A673 (cell line): ENCODE data around the gene C19orf47. TPM values are rescaled to one million over a fixed set of nuclear protein-coding genes. Genes with fewer than 3 reads are reported as not detected.
A peak's percentile ranks its signal among the peaks of the same experiment; 100 is the strongest.

Experiments used
- BruUV-seq: library from RNA; stranded (reverse); fragments of 400-500 nt; replicated peaks from 2 replicates; lab custom pipeline; 2021; lab: Mats Ljungman, UMichigan
- CTCF ChIA-PET: fragments of 300-600 bp; sonication (Branson Sonifier 250); formaldehyde crosslinking; loops from one replicate; lab custom pipeline; 2022; ENCODE audit warnings: antibody characterized with exemption; lab: Charles Lee
- POLR2A ChIA-PET: fragments of 300-600 bp; sonication (Branson Sonifier 250); formaldehyde crosslinking; loops from one replicate; lab custom pipeline; 2022; ENCODE audit warnings: antibody characterized with exemption; ENCODE audit not compliant: low non-redundant PET; lab: Charles Lee
- DNase-seq: peaks from one replicate; pipeline ENCODE4 v3.0.0-alpha.2; 2015; ENCODE audit warnings: low spot score
- H3K27ac ChIP-seq: fragments of 200-600 bp; sonication (generic); 2 replicates; pipeline ENCODE4 v1.5.1; 2016; ENCODE audit warnings: mixed run types, low read depth, mild to moderate bottlenecking, mixed read lengths, antibody characterized with exemption, low read length; ENCODE audit not compliant: poor library complexity, severe bottlenecking
- H3K27me3 ChIP-seq: fragments of 200-600 bp; sonication (generic); replicated peaks from 2 replicates; pipeline ENCODE4 v1.6.1; 2017; ENCODE audit warnings: mixed run types, low read depth, mild to moderate bottlenecking, mixed read lengths, antibody characterized with exemption, low read length; ENCODE audit not compliant: insufficient read depth, poor library complexity
- H3K36me3 ChIP-seq: fragments of 200-600 bp; sonication (generic); 2 replicates; pipeline ENCODE4 v1.6.1; 2016; ENCODE audit warnings: mixed run types, mild to moderate bottlenecking, mixed read lengths, antibody characterized with exemption, low read length; ENCODE audit not compliant: insufficient read depth, poor library complexity, severe bottlenecking
- H3K4me1 ChIP-seq: fragments of 200-600 bp; sonication (generic); 2 replicates; pipeline ENCODE4 v1.6.1; 2017; ENCODE audit warnings: mixed run types, mild to moderate bottlenecking, mixed read lengths, antibody characterized with exemption, low read length; ENCODE audit not compliant: insufficient read depth, poor library complexity, severe bottlenecking
- H3K4me3 ChIP-seq: fragments of 200-600 bp; sonication (generic); 2 replicates; pipeline ENCODE4 v1.5.1; 2016; ENCODE audit warnings: low read depth, mixed run types, mild to moderate bottlenecking, mixed read lengths, low read length; ENCODE audit not compliant: poor library complexity, severe bottlenecking
- H3K9me3 ChIP-seq: fragments of 200-600 bp; sonication (generic); 2 replicates; pipeline ENCODE4 v1.6.1; 2016; ENCODE audit warnings: mixed run types, low read depth, mild to moderate bottlenecking, mixed read lengths, antibody characterized with exemption, low read length; ENCODE audit not compliant: poor library complexity, severe bottlenecking
- CTCF ChIP-seq: fragments of 300-800, 200-600 bp; sonication (generic); conservative IDR thresholded peaks from 2 replicates; pipeline ENCODE4 v1.5.1; 2017; ENCODE audit warnings: low read depth, mild to moderate bottlenecking, antibody characterized with exemption, low read length, moderate library complexity, mixed read lengths
- EZH2 ChIP-seq: fragments of 200-600 bp; sonication (generic); IDR thresholded peaks from 2 replicates; pipeline ENCODE4 v1.6.1; 2017; ENCODE audit warnings: borderline replicate concordance, low read depth, mild to moderate bottlenecking, mixed read lengths, antibody characterized with exemption, low read length; ENCODE audit not compliant: poor library complexity, severe bottlenecking
- intact Hi-C: fragments of 100-400 bp; cut with micrococcal nuclease; formaldehyde crosslinking; loops from one replicate; pipeline ENCODE4 v1.10.0; 2022; ENCODE audit not compliant: unreplicated experiment
- total RNA-seq: library from RNA; stranded (reverse); gene quantifications from 2 replicates; pipeline ENCODE4 v1.2.3, GENCODE V29; 2021

Gene C19orf47
- total RNA-seq, 1 experiment from 2014 or later: 26.5 TPM

GRCh38 chr19:40379446-40380198 lies 31.4 kb upstream of the C19orf47 start:
- H3K27me3 ChIP-seq: no peaks in the 10 kb centered on the region
- DNase-seq: no peak
- BruUV-seq: no TSS peak
- CTCF ChIA-PET: no interaction called here
- H3K4me1 ChIP-seq: no peaks in the 10 kb centered on the region
- no peak for TF ChIP-seq CTCF
- TF ChIP-seq EZH2: no peak
- no peak overlapping the region for H3K27ac ChIP-seq
- POLR2A ChIA-PET: no interaction called here
- H3K36me3 ChIP-seq: peaks cover 18% of the 10 kb centered on the region
- no peak overlapping the region for H3K4me3 ChIP-seq
- intact Hi-C loops: no loop called here
- no peaks in the 10 kb centered on the region for H3K9me3 ChIP-seq

- no TSS peak for BruUV-seq
- CTCF ChIA-PET: no interaction called here
Observed at GRCh38 chr19:40378509-40378908, 30.3 kb upstream of the C19orf47 start.

GRCh38 chr19:40377876-40378385 lies 29.7 kb upstream of the C19orf47 start:
- DNase-seq: no peak
- H3K4me1 ChIP-seq: no peaks in the 10 kb centered on the region
- peaks cover 25% of the 10 kb centered on the region for H3K36me3 ChIP-seq
- BruUV-seq: TSS peak; percentile 88
- H3K27ac ChIP-seq: no peak overlapping the region
- TF ChIP-seq CTCF: no peak
- TF ChIP-seq EZH2: no peak
- ChIA-PET POLR2A (no interaction called here), CTCF (no interaction called here)
- intact Hi-C loops: no loop called here
- no peaks in the 10 kb centered on the region for H3K27me3 ChIP-seq
- no peaks in the 10 kb centered on the region for H3K9me3 ChIP-seq
- H3K4me3 ChIP-seq: no peak overlapping the region

More at GRCh38 chr19:40378509-40378908, 30.3 kb upstream of the C19orf47 start:
- intact Hi-C loops: no loop called here
- no peak for DNase-seq
- Histone ChIP-seq H3K36me3 (peaks cover 25% of the 10 kb centered on the region), H3K27ac (no peak overlapping the region), H3K27me3 (no peaks in the 10 kb centered on the region), H3K4me3 (no peak overlapping the region), H3K9me3 (no peaks in the 10 kb centered on the region), H3K4me1 (no peaks in the 10 kb centered on the region)
- TF ChIP-seq EZH2 (no peak), CTCF (no peak)
- POLR2A ChIA-PET: no interaction called here
